PFSK-1 (cell line): ENCODE results near the gene NKX2-4.

Source experiments
- POLR2AphosphoS5 ChIP-seq: IDR thresholded peaks from 2 replicates; pipeline ENCODE4 v1.6.1; 2012; ENCODE audit warnings: low read depth, mild to moderate bottlenecking, control low read depth, low read length, moderate library complexity
- REST ChIP-seq, 2 experiments: IDR thresholded peaks; 2 replicates each; pipeline versions ENCODE4 v1.6.1 to v1.8.0; 2011 to 2012; ENCODE audit warnings: low read depth in 2 of 2, low read length in 2 of 2, control low read depth in 1 of 2, inconsistent platforms in 1 of 2, mild to moderate bottlenecking in 1 of 2, moderate library complexity in 1 of 2; ENCODE audit not compliant: insufficient read depth in 1 of 2
- SIN3A ChIP-seq: IDR thresholded peaks from 2 replicates; pipeline ENCODE4 v1.6.1; 2012; ENCODE audit warnings: mild to moderate bottlenecking, low read length, moderate library complexity, borderline replicate concordance; ENCODE audit not compliant: insufficient read depth
- TAF1 ChIP-seq: IDR thresholded peaks from 2 replicates; pipeline ENCODE4 v1.6.1; 2012; ENCODE audit warnings: low read length, control low read depth, borderline replicate concordance; ENCODE audit not compliant: insufficient read depth

DNA sequence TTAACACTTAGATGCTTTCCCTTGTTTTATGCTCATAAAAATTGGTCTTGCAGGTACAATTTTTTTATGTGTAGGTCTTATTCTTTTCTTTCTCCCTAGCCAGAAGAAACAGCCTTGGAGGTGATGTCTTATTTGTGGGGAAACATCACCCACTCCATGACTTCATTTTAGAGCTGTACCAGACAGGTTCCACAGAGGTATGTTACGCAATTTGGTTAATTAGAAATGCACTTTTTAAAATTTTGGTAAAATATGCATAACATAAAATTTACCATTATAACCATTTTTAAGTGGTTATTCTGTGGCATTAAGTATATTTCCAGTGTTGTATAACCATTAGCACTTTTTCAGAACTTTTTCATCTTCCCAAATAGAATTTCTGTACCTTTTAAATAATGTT lies 41.3 kb downstream of the NKX2-4 start:
- TF ChIP-seq POLR2AphosphoS5, result no peak
- TF ChIP-seq SIN3A, result no peak
- no peak for TF ChIP-seq TAF1
- TF ChIP-seq REST (IDR thresholded peaks at IDR 0.05; ENCODE audit: insufficient read depth in 1 of 2, low read depth in 2 of 2, low read length in 2 of 2), result no peak
